Loucy (cell line): ENCODE measurements around the gene RNLS.

Source experiments
- H2AFZ ChIP-seq: fragments of 200-600 bp; sonication (generic); 2 replicates; pipeline ENCODE4 v1.6.0; 2016; ENCODE audit warnings: antibody characterized with exemption, mild to moderate bottlenecking, low read length, moderate library complexity
- H3F3A ChIP-seq: fragments of 200-600 bp; 2 replicates; pipeline ENCODE4 v1.6.0; 2016; ENCODE audit warnings: antibody characterized with exemption, low read depth, mild to moderate bottlenecking
- H3K27me3 ChIP-seq: fragments of 200-600 bp; sonication (generic); 2 replicates; pipeline ENCODE4 v1.6.1; 2014; ENCODE audit warnings: low read length, mild to moderate bottlenecking; ENCODE audit not compliant: insufficient read depth, poor library complexity, severe bottlenecking
- H3K36me3 ChIP-seq: fragments of 200-600 bp; sonication (generic); 2 replicates; pipeline ENCODE4 v1.6.1; 2016; ENCODE audit warnings: low read length; ENCODE audit not compliant: insufficient read depth
- H3K4me1 ChIP-seq: fragments of 200-600 bp; sonication (generic); 2 replicates; pipeline ENCODE4 v1.5.1; 2014; ENCODE audit warnings: low read length, mild to moderate bottlenecking; ENCODE audit not compliant: insufficient read depth, poor library complexity, severe bottlenecking
- H3K4me2 ChIP-seq: fragments of 200-600 bp; sonication (generic); 2 replicates; pipeline ENCODE4 v1.6.0; 2014; ENCODE audit warnings: antibody characterized with exemption, low read length, low read depth, mild to moderate bottlenecking; ENCODE audit not compliant: poor library complexity, severe bottlenecking
- H3K4me3 ChIP-seq: fragments of 200-600 bp; sonication (generic); 2 replicates; pipeline ENCODE4 v1.5.1; 2014; ENCODE audit warnings: low read length, mild to moderate bottlenecking, mixed read lengths; ENCODE audit not compliant: poor library complexity, severe bottlenecking
- H3K79me2 ChIP-seq: fragments of 200-600 bp; sonication (generic); 2 replicates; pipeline ENCODE4 v1.6.1; 2014; ENCODE audit warnings: low read length; ENCODE audit not compliant: insufficient read depth
- H3K9ac ChIP-seq: fragments of 200-600 bp; sonication (generic); 2 replicates; pipeline ENCODE4 v1.6.0; 2014; ENCODE audit warnings: mild to moderate bottlenecking, low read depth, low read length, moderate library complexity; ENCODE audit not compliant: poor library complexity, severe bottlenecking
- H3K9me2 ChIP-seq: fragments of 200-600 bp; sonication (generic); replicated peaks from 2 replicates; pipeline ENCODE4 v1.6.1; 2016; ENCODE audit warnings: low read depth, low read length, mixed read lengths
- H3K9me3 ChIP-seq: fragments of 200-600 bp; sonication (generic); 2 replicates; pipeline ENCODE4 v1.6.1; 2014; ENCODE audit warnings: mild to moderate bottlenecking, antibody characterized with exemption, low read length, low read depth; ENCODE audit not compliant: insufficient read depth
- H4K20me1 ChIP-seq: fragments of 200-600 bp; sonication (generic); 2 replicates; pipeline ENCODE4 v1.6.0; 2014; ENCODE audit warnings: antibody characterized with exemption, low read length, mild to moderate bottlenecking; ENCODE audit not compliant: insufficient read depth, poor library complexity, severe bottlenecking
- EZH2phosphoT487 ChIP-seq: fragments of 200-600 bp; IDR thresholded peaks from 2 replicates; pipeline ENCODE4 v1.6.1; 2018; ENCODE audit warnings: antibody characterized with exemption, mild to moderate bottlenecking, moderate library complexity, borderline replicate concordance
- TF ChIP-seq, protein P1 (sequence below): fragments of 200-600 bp; sonication (generic); conservative IDR thresholded peaks from 2 replicates; pipeline ENCODE4 v1.5.1; 2014; ENCODE audit warnings: mild to moderate bottlenecking, antibody characterized with exemption, low read length

Gene RNLS

DNA sequence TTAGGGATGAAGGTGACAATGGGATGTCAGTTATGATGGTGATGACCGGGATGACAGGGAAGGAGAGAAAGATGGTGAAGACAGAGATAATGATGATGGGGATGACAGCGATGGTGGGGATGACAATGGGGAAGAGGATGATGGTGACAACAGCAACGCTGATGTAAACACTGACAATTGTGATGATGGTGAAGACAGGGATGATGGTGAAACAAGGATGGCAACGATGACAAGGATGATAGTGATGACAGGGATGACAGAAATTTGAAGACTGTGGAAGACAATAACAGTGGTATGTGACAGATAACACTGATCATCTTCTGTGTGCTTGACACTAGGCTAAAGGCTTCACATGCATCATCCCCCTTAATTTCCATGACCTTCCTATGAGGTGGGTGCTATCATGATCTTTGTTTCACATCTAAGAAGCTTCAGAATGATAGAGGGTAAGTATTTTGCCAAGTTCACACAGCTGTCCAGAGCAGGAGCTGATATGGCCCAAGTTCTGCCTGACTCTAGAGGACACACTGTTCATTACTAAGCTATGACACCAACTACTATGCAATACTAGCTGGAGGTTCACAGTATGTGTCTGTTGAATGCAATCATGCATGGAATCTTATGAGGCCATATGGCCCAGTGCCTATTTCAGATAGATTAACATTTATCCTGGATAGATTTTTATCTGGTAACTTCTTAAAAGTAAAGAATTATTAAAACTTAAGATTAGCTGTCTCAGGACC lies 105.6 kb downstream of the RNLS start:
- no peaks in the 10 kb centered on the region for H3K27me3 ChIP-seq
- no peaks in the 10 kb centered on the region for H3K9me2 ChIP-seq

DNA sequence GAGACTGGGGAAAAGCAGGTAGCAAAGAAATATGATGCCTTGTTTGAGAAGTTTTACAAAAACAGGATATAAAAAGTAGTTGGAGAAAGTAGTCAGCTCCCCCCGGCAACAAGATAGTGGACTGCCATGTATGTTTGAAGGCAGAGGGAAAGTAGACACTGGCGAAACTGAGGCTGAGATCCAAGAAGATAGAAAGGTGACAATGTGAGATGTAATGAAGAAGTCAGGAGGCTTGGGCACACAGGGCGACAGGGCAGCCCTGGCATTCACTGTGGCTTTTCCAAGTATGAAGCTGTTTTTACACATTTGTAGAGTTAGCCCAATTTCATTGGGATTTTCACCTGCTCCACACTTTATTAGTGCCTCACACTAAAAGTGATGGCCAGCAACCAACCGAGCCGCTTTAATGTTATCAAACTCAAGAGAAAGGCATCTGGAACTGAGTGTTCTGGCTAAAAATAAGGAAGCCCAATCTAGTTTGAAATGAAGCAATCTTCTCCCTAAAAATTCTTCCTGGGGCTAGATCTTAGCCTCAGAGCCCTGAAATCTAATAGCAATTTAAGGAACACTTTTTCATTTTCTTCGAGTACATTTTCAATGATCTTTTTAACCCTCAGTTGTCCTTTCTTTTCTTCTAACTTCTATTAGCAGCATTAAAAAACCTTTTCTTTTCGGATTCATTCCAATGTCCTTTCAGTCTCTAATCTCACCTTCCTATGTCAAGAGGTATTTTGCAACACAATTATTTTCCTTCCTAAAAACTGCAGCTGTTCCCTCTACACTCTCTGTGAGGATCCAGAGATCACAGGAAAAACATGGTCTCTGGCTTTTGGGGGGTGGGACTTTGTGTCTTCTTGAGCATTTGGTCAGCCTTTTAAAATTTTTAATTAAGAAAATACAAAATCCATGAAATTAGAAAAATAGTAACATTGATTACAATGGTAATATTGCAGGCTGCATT lies 108.0 kb downstream of the RNLS start:
- no peaks in the 10 kb centered on the region for H3K9me2 ChIP-seq
- H3F3A ChIP-seq: no peaks in the 10 kb centered on the region
- H2AFZ ChIP-seq: no peak overlapping the region
- no peak overlapping the region for H3K4me3 ChIP-seq
- no peak overlapping the region for H3K4me2 ChIP-seq
- no peaks in the 10 kb centered on the region for H3K9me3 ChIP-seq
- H3K36me3 ChIP-seq: no peaks in the 10 kb centered on the region
- no peaks in the 10 kb centered on the region for H3K27me3 ChIP-seq
- H3K79me2 ChIP-seq: no peaks in the 10 kb centered on the region
- H3K9ac ChIP-seq: no peak overlapping the region
- H4K20me1 ChIP-seq: no peaks in the 10 kb centered on the region
- TF ChIP-seq EZH2phosphoT487: no peak
- TF ChIP-seq, protein P1, sequence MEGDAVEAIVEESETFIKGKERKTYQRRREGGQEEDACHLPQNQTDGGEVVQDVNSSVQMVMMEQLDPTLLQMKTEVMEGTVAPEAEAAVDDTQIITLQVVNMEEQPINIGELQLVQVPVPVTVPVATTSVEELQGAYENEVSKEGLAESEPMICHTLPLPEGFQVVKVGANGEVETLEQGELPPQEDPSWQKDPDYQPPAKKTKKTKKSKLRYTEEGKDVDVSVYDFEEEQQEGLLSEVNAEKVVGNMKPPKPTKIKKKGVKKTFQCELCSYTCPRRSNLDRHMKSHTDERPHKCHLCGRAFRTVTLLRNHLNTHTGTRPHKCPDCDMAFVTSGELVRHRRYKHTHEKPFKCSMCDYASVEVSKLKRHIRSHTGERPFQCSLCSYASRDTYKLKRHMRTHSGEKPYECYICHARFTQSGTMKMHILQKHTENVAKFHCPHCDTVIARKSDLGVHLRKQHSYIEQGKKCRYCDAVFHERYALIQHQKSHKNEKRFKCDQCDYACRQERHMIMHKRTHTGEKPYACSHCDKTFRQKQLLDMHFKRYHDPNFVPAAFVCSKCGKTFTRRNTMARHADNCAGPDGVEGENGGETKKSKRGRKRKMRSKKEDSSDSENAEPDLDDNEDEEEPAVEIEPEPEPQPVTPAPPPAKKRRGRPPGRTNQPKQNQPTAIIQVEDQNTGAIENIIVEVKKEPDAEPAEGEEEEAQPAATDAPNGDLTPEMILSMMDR: no peak
- no peaks in the 10 kb centered on the region for H3K4me1 ChIP-seq

More for the DNA sequence above, 105.6 kb downstream of the RNLS start:
- no peak overlapping the region for H2AFZ ChIP-seq
- H4K20me1 ChIP-seq: no peaks in the 10 kb centered on the region
- no peak overlapping the region for H3K4me3 ChIP-seq
- no peaks in the 10 kb centered on the region for H3F3A ChIP-seq
- no peak overlapping the region for H3K4me2 ChIP-seq
- no peaks in the 10 kb centered on the region for H3K4me1 ChIP-seq
- no peaks in the 10 kb centered on the region for H3K79me2 ChIP-seq
- 0 out of 2 replicates have a peak, but pooled peaks cover 6% of the 10 kb centered on the region for H3K9me3 ChIP-seq
- TF ChIP-seq, protein P1: no peak
- no peak for TF ChIP-seq EZH2phosphoT487
- H3K9ac ChIP-seq: no peak overlapping the region
- no peaks in the 10 kb centered on the region for H3K36me3 ChIP-seq

DNA sequence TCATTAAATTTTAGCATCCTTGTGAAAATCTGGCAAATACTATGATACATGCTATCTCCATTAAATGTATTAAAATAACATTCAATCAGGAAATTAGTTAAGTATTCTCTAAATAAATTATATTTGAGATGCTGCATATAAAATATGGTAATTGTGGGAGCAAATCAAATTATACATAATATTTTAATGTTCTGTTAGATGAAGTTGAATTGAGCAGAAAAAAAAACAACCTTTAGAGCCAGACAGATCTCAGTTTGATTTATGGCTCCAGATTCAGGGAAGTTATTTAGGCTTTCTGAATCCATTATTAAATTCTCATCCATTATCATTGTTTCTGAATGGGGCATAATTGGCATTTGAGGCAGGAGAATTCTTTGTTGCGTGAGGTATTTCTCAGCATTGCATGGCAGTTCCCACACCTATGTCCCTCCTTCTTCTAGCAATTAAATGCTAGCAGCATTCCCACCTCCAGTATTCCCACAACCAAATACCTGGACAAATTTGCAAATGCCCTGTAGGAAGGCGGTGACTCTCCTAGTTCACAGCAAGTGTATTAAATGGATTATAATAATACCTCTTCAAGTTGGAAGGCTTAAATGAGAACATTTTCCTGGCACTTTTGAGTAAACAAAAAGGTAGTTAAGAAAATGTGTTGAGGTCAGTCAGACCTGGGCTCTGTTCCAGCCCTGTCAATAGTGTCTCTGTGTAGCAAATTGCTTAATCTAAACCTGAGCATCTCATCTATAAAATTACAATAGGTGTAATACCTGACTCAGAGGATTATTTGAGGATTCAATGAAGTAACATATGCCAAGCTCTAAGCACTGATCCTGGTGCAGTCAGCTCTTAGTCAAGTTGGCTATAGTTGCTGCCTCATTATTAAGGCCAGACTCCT lies 108.9 kb downstream of the RNLS start:
- no peaks in the 10 kb centered on the region for H3K4me1 ChIP-seq
- H3K9me2 ChIP-seq: no peaks in the 10 kb centered on the region
- H3K36me3 ChIP-seq: no peaks in the 10 kb centered on the region
- no peak overlapping the region for H3K4me2 ChIP-seq
- H3K79me2 ChIP-seq: no peaks in the 10 kb centered on the region
- no peaks in the 10 kb centered on the region for H4K20me1 ChIP-seq
- no peak overlapping the region for H3K4me3 ChIP-seq
- H2AFZ ChIP-seq: no peak overlapping the region
- no peaks in the 10 kb centered on the region for H3K9me3 ChIP-seq
- H3K9ac ChIP-seq: no peak overlapping the region
- TF ChIP-seq, protein P1: no peak
- no peak for TF ChIP-seq EZH2phosphoT487
- H3K27me3 ChIP-seq: no peaks in the 10 kb centered on the region
- H3F3A ChIP-seq: no peaks in the 10 kb centered on the region
